Kidney (tissue), 14 donors: ENCODE results near the gene FBXW4. TPM values are rescaled to one million over a fixed set of nuclear protein-coding genes. Genes with fewer than 3 reads are reported as not detected.
"Not testable (repeated sequence)": the region's sequence is repeated elsewhere in the genome, so short reads cannot be mapped to it uniquely, and the experiment has no call there.

ENCODE experiments used
- DNase-seq, 5 donors: peaks; one replicate each; pipeline ENCODE4 v3.0.0-alpha.2; 2013 to 2020
- FAIRE-seq: peaks from 2 replicates; lab custom pipeline; 2012; peaks lifted over from hg19 to GRCh38; lab: Jason Lieb, UNC
- H3K27ac ChIP-seq, 2 donors: one replicate each; pipeline ENCODE4 v1.7.0; 2013; ENCODE audit warnings: low read depth in 2 of 2, low read length in 2 of 2, inconsistent platforms in 1 of 2
- H3K27me3 ChIP-seq: one replicate; pipeline ENCODE4 v1.7.1; 2013; ENCODE audit warnings: low read length, inconsistent platforms; ENCODE audit not compliant: control insufficient read depth, insufficient read depth
- H3K36me3 ChIP-seq, 3 donors: one replicate each; pipeline versions ENCODE4 v1.7.0 to v1.7.1; 2013; ENCODE audit warnings: low read length in 3 of 3, control low read depth in 1 of 3, inconsistent platforms in 1 of 3; ENCODE audit not compliant: insufficient read depth in 3 of 3, control insufficient read depth in 2 of 3
- H3K4me1 ChIP-seq, 3 donors: one replicate each; pipeline versions ENCODE4 v1.7.0 to v1.7.1; 2013; ENCODE audit warnings: low read length in 3 of 3, inconsistent platforms in 1 of 3, low read depth in 1 of 3; ENCODE audit not compliant: control insufficient read depth in 2 of 3, insufficient read depth in 2 of 3
- H3K4me3 ChIP-seq, 3 donors: one replicate each; pipeline versions ENCODE4 v1.7.0 to v1.8.1; 2013; ENCODE audit warnings: low read length in 3 of 3, control low read depth in 1 of 3, inconsistent platforms in 1 of 3
- H3K9ac ChIP-seq, 3 donors: one replicate each; pipeline versions ENCODE4 v1.7.0 to v1.7.1; 2013; ENCODE audit warnings: low read length in 3 of 3, control low read depth in 1 of 3, inconsistent platforms in 1 of 3
- H3K9me3 ChIP-seq, 3 donors: one replicate each; pipeline versions ENCODE4 v1.7.0 to v1.7.1; 2013; ENCODE audit warnings: low read length in 3 of 3, control low read depth in 1 of 3, inconsistent platforms in 1 of 3; ENCODE audit not compliant: control insufficient read depth in 2 of 3, insufficient read depth in 1 of 3
- CTCF ChIP-seq: IDR thresholded peaks from 3 replicates; pipeline ENCODE4 v1.5.1; 2012; ENCODE audit warnings: mild to moderate bottlenecking, moderate library complexity, borderline replicate concordance; ENCODE audit not compliant: insufficient read depth; ENCODE audit errors: extremely low read depth
- intact Hi-C: fragments of 100-400 bp; cut with DNase I; formaldehyde crosslinking; loops from one replicate; pipeline ENCODE4 v1.11.1; 2022
- polyA plus RNA-seq: library from polyadenylated mRNA; stranded (reverse); fragments of 350-450 nt; fragmentation: Illumina TruSeq; extraction: RNeasy Lipid Tissue Mini Kit (QIAGEN cat#74804); gene quantifications from one replicate; pipeline ENCODE4 v1.2.3, GENCODE V29; 2014; ENCODE audit warnings: low read depth, low replicate concordance; ENCODE audit not compliant: insufficient read depth
- total RNA-seq: library from RNA; stranded (reverse); fragmentation: NEBNext Ultra II Directional; extraction: Animal tissue kit (Norgen Biotek cat#: 25700); gene quantifications from one replicate; pipeline ENCODE4 v1.2.1, GENCODE V29; 2021
- donor health status: control.
- donor health status: control.
- donor health status: control.
- donor health status: control.
- donor health status: control.
- donor health status: DM: yes; HTN: yes; CAD: no.
- donor health status: Normal renal cell carcinoma (clear cell type).

FBXW4 gene
- total and polyA plus RNA-seq, 2 donors from 2014 or later = 47.6 to 80.1 TPM

- no peaks in the 10 kb centered on the region for H3K27me3 ChIP-seq
- no peak overlapping the region for H3K27ac ChIP-seq
- H3K9ac ChIP-seq = no peak overlapping the region
- peaks cover 0 to 4% (median 2%) of the 10 kb centered on the region in 3 donors for H3K36me3 ChIP-seq
- DNase-seq = peak in 1 of 5 donors; percentile 18
- H3K4me3 ChIP-seq = no peak overlapping the region
- H3K9me3 ChIP-seq = no peaks in the 10 kb centered on the region
- FAIRE-seq = no peak
- peaks cover 0 to 4% (median 0%) of the 10 kb centered on the region in 3 donors for H3K4me1 ChIP-seq
- no peak for TF ChIP-seq CTCF
- intact Hi-C loops = no loop called here
These were observed 97.7 kb downstream of the FBXW4 start for GRCh38 chr10:101597091-101597900.

- H3K27me3 ChIP-seq = no peaks in the 10 kb centered on the region
- no peak overlapping the region for H3K4me3 ChIP-seq
- intact Hi-C loops = no loop called here
- FAIRE-seq (no peak), DNase-seq (peak in 3 of 5 donors; percentile 30 to 66 (median 38))
- H3K9ac ChIP-seq = no peak overlapping the region
- no peak overlapping the region for H3K27ac ChIP-seq
- no peak for TF ChIP-seq CTCF
- no peaks in the 10 kb centered on the region for H3K9me3 ChIP-seq
- H3K4me1 ChIP-seq = peaks cover 0 to 4% (median 0%) of the 10 kb centered on the region in 3 donors
- H3K36me3 ChIP-seq = no peaks in the 10 kb centered on the region
These were observed 99.2 kb downstream of the FBXW4 start for GRCh38 chr10:101595591-101596433.

- H3K27ac ChIP-seq, H3K4me1 ChIP-seq, H3K4me3 ChIP-seq, H3K9me3 ChIP-seq, DNase-seq, H3K36me3 ChIP-seq, FAIRE-seq, intact Hi-C loops, H3K27me3 ChIP-seq, H3K9ac ChIP-seq: not testable (repeated sequence)
These were observed 101.6 kb downstream of the FBXW4 start for GRCh38 chr10:101593331-101593730.

- peak overlapping the region; percentile 87 to 100 (median 97) for H3K4me3 ChIP-seq
- peak in 1 of 5 donors; percentile 19 for DNase-seq
- intact Hi-C loops = no loop called here
These were observed 106.1 kb downstream of the FBXW4 start for GRCh38 chr10:101588879-101589278.

More at GRCh38 chr10:101588879-101589278, 106.1 kb downstream of the FBXW4 start:
- peaks cover 2 to 12% (median 8%) of the 10 kb centered on the region in 3 donors for H3K4me1 ChIP-seq
- TF ChIP-seq CTCF = no peak
- H3K9me3 ChIP-seq = no peaks in the 10 kb centered on the region
- no peaks in the 10 kb centered on the region for H3K36me3 ChIP-seq
- H3K27ac ChIP-seq = no peak overlapping the region
- H3K27me3 ChIP-seq = no peaks in the 10 kb centered on the region
- no peak for FAIRE-seq
- no peak overlapping the region for H3K9ac ChIP-seq
